HUES64 (cell line): Measurements from ENCODE around the gene PTPRD.

Source experiments
- H3K27ac ChIP-seq: 2 replicates; pipeline ENCODE4 v1.7.0; 2013; ENCODE audit warnings: low read depth, low read length, inconsistent platforms
- H3K27me3 ChIP-seq: 2 replicates; pipeline ENCODE4 v1.6.1; 2013; ENCODE audit warnings: mild to moderate bottlenecking, low read length; ENCODE audit not compliant: insufficient read depth
- H3K36me3 ChIP-seq: 2 replicates; pipeline ENCODE4 v1.6.1; 2013; ENCODE audit warnings: mild to moderate bottlenecking, low read length; ENCODE audit not compliant: insufficient read depth
- H3K4me1 ChIP-seq: 2 replicates; pipeline ENCODE4 v1.6.1; 2013; ENCODE audit warnings: mild to moderate bottlenecking, low read length, moderate library complexity; ENCODE audit not compliant: insufficient read depth
- H3K4me3 ChIP-seq: 2 replicates; pipeline ENCODE4 v1.5.1; 2013; ENCODE audit warnings: mild to moderate bottlenecking, low read length, moderate library complexity
- H3K9ac ChIP-seq: 2 replicates; pipeline ENCODE4 v1.6.1; 2013; ENCODE audit warnings: mild to moderate bottlenecking, low read depth, low read length
- H3K9me3 ChIP-seq: 2 replicates; pipeline ENCODE4 v1.6.1; 2013; ENCODE audit warnings: low read depth, low read length; ENCODE audit not compliant: insufficient read depth
- WGBS: fragments of 150-250, 120-280 bp; methylation state at CpG from one replicate; pipeline ENCODE4 v1.1.7; 2013; ENCODE audit warnings: missing lambda C conversion rate; 5-methylcytosine and 5-hydroxymethylcytosine counted together

PTPRD gene

GRCh38 chr9:8287970-8288369 is 2324.8 kb downstream of the PTPRD start:
- no peaks in the 10 kb centered on the region for H3K27me3 ChIP-seq
- no peaks in the 10 kb centered on the region for H3K9me3 ChIP-seq
- H3K36me3 ChIP-seq = no peaks in the 10 kb centered on the region
- H3K9ac ChIP-seq = no peak overlapping the region
- 75% methylated on average over 2 of the region's 2 CpGs for WGBS
- no peak overlapping the region for H3K4me3 ChIP-seq
- H3K27ac ChIP-seq = no peak overlapping the region
- no peaks in the 10 kb centered on the region for H3K4me1 ChIP-seq

GRCh38 chr9:8287501-8287900 is 2325.3 kb downstream of the PTPRD start:
- WGBS = 52% methylated on average over 1 of the region's 2 CpGs
- Histone ChIP-seq H3K4me1 (0 out of 2 replicates have a peak, but pooled peaks cover 3% of the 10 kb centered on the region), H3K9ac (no peak overlapping the region), H3K36me3 (no peaks in the 10 kb centered on the region), H3K9me3 (no peaks in the 10 kb centered on the region), H3K4me3 (no peak overlapping the region), H3K27ac (no peak overlapping the region), H3K27me3 (no peaks in the 10 kb centered on the region)

- 81% methylated on average over 7 of the region's 7 CpGs for WGBS
- no peaks in the 10 kb centered on the region for H3K27me3 ChIP-seq
- no peak overlapping the region for H3K9ac ChIP-seq
- H3K4me3 ChIP-seq = no peak overlapping the region
- no peaks in the 10 kb centered on the region for H3K36me3 ChIP-seq
- H3K27ac ChIP-seq = no peak overlapping the region
- H3K9me3 ChIP-seq = no peaks in the 10 kb centered on the region
- H3K4me1 ChIP-seq = 0 out of 2 replicates have a peak, but pooled peaks cover 5% of the 10 kb centered on the region
Observed at GRCh38 chr9:8284884-8285283, 2327.9 kb downstream of the PTPRD start.

GRCh38 chr9:8282535-8282934 is 2330.3 kb downstream of the PTPRD start:
- no peak overlapping the region for H3K4me3 ChIP-seq
- H3K4me1 ChIP-seq = 0 out of 2 replicates have a peak, but pooled peaks cover 5% of the 10 kb centered on the region
- H3K9ac ChIP-seq = no peak overlapping the region
- no peaks in the 10 kb centered on the region for H3K27me3 ChIP-seq
- 78% methylated on average over 2 of the region's 2 CpGs for WGBS
- no peak overlapping the region for H3K27ac ChIP-seq
- no peaks in the 10 kb centered on the region for H3K36me3 ChIP-seq
- no peaks in the 10 kb centered on the region for H3K9me3 ChIP-seq

GRCh38 chr9:8280811-8281210 is 2332.0 kb downstream of the PTPRD start:
- no peaks in the 10 kb centered on the region for H3K27me3 ChIP-seq
- no peaks in the 10 kb centered on the region for H3K36me3 ChIP-seq
- no peak overlapping the region for H3K4me3 ChIP-seq
- no peak overlapping the region for H3K9ac ChIP-seq
- H3K4me1 ChIP-seq = 0 out of 2 replicates have a peak, but pooled peaks cover 5% of the 10 kb centered on the region
- H3K27ac ChIP-seq = no peak overlapping the region
- peaks cover 5% of the 10 kb centered on the region; the same call in 1 of the 2 replicates for H3K9me3 ChIP-seq
- 93% methylated on average over 2 of the region's 2 CpGs for WGBS

- no peak overlapping the region for H3K4me3 ChIP-seq
- H3K36me3 ChIP-seq = no peaks in the 10 kb centered on the region
- 0 out of 2 replicates have a peak, but pooled peaks cover 5% of the 10 kb centered on the region for H3K4me1 ChIP-seq
- WGBS = 97% methylated on average over 3 of the region's 3 CpGs
- peaks cover 19% of the 10 kb centered on the region for H3K9me3 ChIP-seq
- no peak overlapping the region for H3K27ac ChIP-seq
- H3K9ac ChIP-seq = no peak overlapping the region
- no peaks in the 10 kb centered on the region for H3K27me3 ChIP-seq
Observed at GRCh38 chr9:8278048-8278447, 2334.8 kb downstream of the PTPRD start.

GRCh38 chr9:8270235-8270634 is 2342.6 kb downstream of the PTPRD start:
- Histone ChIP-seq H3K4me3 (no peak overlapping the region), H3K9ac (no peak overlapping the region), H3K27me3 (no peaks in the 10 kb centered on the region)

GRCh38 chr9:8268881-8269280 is 2343.9 kb downstream of the PTPRD start:
- WGBS = 91% methylated on average over 1 of the region's 1 CpG
- H3K4me3 ChIP-seq = no peak overlapping the region
- no peaks in the 10 kb centered on the region for H3K9me3 ChIP-seq
- no peaks in the 10 kb centered on the region for H3K27me3 ChIP-seq
- H3K27ac ChIP-seq = no peak overlapping the region
- H3K36me3 ChIP-seq = no peaks in the 10 kb centered on the region
- H3K4me1 ChIP-seq = no peaks in the 10 kb centered on the region
- no peak overlapping the region for H3K9ac ChIP-seq

More at GRCh38 chr9:8270235-8270634, 2342.6 kb downstream of the PTPRD start:
- Histone ChIP-seq H3K9me3 (peaks cover 8% of the 10 kb centered on the region; the same call in 1 of the 2 replicates), H3K27ac (no peak overlapping the region), H3K4me1 (no peaks in the 10 kb centered on the region), H3K36me3 (no peaks in the 10 kb centered on the region)

GRCh38 chr9:8268216-8268878 is 2344.5 kb downstream of the PTPRD start:
- Histone ChIP-seq H3K27ac (no peak overlapping the region), H3K36me3 (no peaks in the 10 kb centered on the region), H3K4me1 (peaks cover 3% of the 10 kb centered on the region; the same call in 1 of the 2 replicates), H3K9me3 (no peaks in the 10 kb centered on the region), H3K4me3 (no peak overlapping the region), H3K27me3 (no peaks in the 10 kb centered on the region), H3K9ac (no peak overlapping the region)
- 96% methylated on average over 2 of the region's 2 CpGs for WGBS

- peaks cover 8% of the 10 kb centered on the region; the same call in 1 of the 2 replicates for H3K4me1 ChIP-seq
- no peak overlapping the region for H3K4me3 ChIP-seq
- H3K27me3 ChIP-seq = no peaks in the 10 kb centered on the region
- no peak overlapping the region for H3K27ac ChIP-seq
- whole genome bisulfite sequencing = 48% methylated on average over 2 of the region's 2 CpGs
- H3K9ac ChIP-seq = no peak overlapping the region
- no peaks in the 10 kb centered on the region for H3K9me3 ChIP-seq
- H3K36me3 ChIP-seq = no peaks in the 10 kb centered on the region
Observed at GRCh38 chr9:8267636-8268035, 2345.2 kb downstream of the PTPRD start.

- 50% methylated on average over 1 of the region's 1 CpG for WGBS
- no peaks in the 10 kb centered on the region for H3K27me3 ChIP-seq
- no peak overlapping the region for H3K27ac ChIP-seq
- peaks cover 8% of the 10 kb centered on the region; the same call in 1 of the 2 replicates for H3K4me1 ChIP-seq
- H3K36me3 ChIP-seq = no peaks in the 10 kb centered on the region
- no peak overlapping the region for H3K4me3 ChIP-seq
- H3K9me3 ChIP-seq = no peaks in the 10 kb centered on the region
- H3K9ac ChIP-seq = no peak overlapping the region
Observed at GRCh38 chr9:8266861-8267260, 2345.9 kb downstream of the PTPRD start.
